T-helper 2 cell (primary cell): Measurements from ENCODE around the gene GRIA4.
"Not testable (repeated sequence)": the region's sequence is repeated elsewhere in the genome, so short reads cannot be mapped to it uniquely, and the experiment has no call there.

ENCODE experiments used
- DNase-seq, 5 experiments: peaks; one replicate each; pipeline versions ENCODE4 v3.0.0 to v3.0.0-alpha.2; 2012 to 2022

The GRIA4 gene

GRCh38 chr11:105929084-105929955 is 319.4 kb downstream of the GRIA4 start:
- no peak for DNase-seq

- no peak for DNase-seq
These were observed 323.8 kb downstream of the GRIA4 start for GRCh38 chr11:105933695-105934094.

GRCh38 chr11:105935791-105936190 is 325.9 kb downstream of the GRIA4 start:
- no peak for DNase-seq

- DNase-seq: no peak
These were observed 327.5 kb downstream of the GRIA4 start for GRCh38 chr11:105937331-105937730.

- no peak for DNase-seq
These were observed 327.9 kb downstream of the GRIA4 start for GRCh38 chr11:105937738-105938137.

GRCh38 chr11:105942921-105943320 is 333.0 kb downstream of the GRIA4 start:
- DNase-seq: no peak

GRCh38 chr11:105948918-105949590 is 339.2 kb downstream of the GRIA4 start:
- DNase-seq: no peak

GRCh38 chr11:105953886-105954285 is 344.0 kb downstream of the GRIA4 start:
- no peak for DNase-seq

- no peak for DNase-seq
These were observed 350.7 kb downstream of the GRIA4 start for GRCh38 chr11:105960252-105961245.

- no peak for DNase-seq
These were observed 358.3 kb downstream of the GRIA4 start for GRCh38 chr11:105968021-105968697.

- no peak for DNase-seq
These were observed 359.9 kb downstream of the GRIA4 start for GRCh38 chr11:105969756-105970155.

GRCh38 chr11:105975128-105975527 is 365.3 kb downstream of the GRIA4 start:
- no peak for DNase-seq

GRCh38 chr11:105979997-105980703 is 370.3 kb downstream of the GRIA4 start:
- no peak for DNase-seq

GRCh38 chr11:105986554-105986953 is 376.7 kb downstream of the GRIA4 start:
- no peak for DNase-seq

GRCh38 chr11:105988197-105988596 is 378.3 kb downstream of the GRIA4 start:
- DNase-seq: no peak

- DNase-seq: no peak
These were observed 379.3 kb downstream of the GRIA4 start for GRCh38 chr11:105989124-105989523.

- DNase-seq: no peak
These were observed 382.0 kb downstream of the GRIA4 start for GRCh38 chr11:105991888-105992287.

GRCh38 chr11:106001304-106002012 is 391.6 kb downstream of the GRIA4 start:
- no peak for DNase-seq

- not testable (repeated sequence) for DNase-seq
These were observed 393.2 kb downstream of the GRIA4 start for GRCh38 chr11:106003094-106003493.

- DNase-seq: no peak
These were observed 401.6 kb downstream of the GRIA4 start for GRCh38 chr11:106011481-106011880.

GRCh38 chr11:106012744-106013143 is 402.9 kb downstream of the GRIA4 start:
- DNase-seq: no peak
